HG03045 (cell line): ENCODE results near the gene SPIRE1.
"Not testable (repeated sequence)": the region's sequence is repeated elsewhere in the genome, so short reads cannot be mapped to it uniquely, and the experiment has no call there.

Experiments used
- ATAC-seq: cut with Tn5 transposase; IDR thresholded peaks from one replicate; pipeline ENCODE4 v1.9.1; 2021; ENCODE audit warnings: mild to moderate bottlenecking, moderate library complexity; ENCODE audit not compliant: unreplicated experiment

The SPIRE1 gene

GRCh38 chr18:12497296-12497695, 160.6 kb downstream of the SPIRE1 start:
- no peak for ATAC-seq

- no peak for ATAC-seq
These were observed 165.0 kb downstream of the SPIRE1 start for GRCh38 chr18:12492907-12493306.

DNA sequence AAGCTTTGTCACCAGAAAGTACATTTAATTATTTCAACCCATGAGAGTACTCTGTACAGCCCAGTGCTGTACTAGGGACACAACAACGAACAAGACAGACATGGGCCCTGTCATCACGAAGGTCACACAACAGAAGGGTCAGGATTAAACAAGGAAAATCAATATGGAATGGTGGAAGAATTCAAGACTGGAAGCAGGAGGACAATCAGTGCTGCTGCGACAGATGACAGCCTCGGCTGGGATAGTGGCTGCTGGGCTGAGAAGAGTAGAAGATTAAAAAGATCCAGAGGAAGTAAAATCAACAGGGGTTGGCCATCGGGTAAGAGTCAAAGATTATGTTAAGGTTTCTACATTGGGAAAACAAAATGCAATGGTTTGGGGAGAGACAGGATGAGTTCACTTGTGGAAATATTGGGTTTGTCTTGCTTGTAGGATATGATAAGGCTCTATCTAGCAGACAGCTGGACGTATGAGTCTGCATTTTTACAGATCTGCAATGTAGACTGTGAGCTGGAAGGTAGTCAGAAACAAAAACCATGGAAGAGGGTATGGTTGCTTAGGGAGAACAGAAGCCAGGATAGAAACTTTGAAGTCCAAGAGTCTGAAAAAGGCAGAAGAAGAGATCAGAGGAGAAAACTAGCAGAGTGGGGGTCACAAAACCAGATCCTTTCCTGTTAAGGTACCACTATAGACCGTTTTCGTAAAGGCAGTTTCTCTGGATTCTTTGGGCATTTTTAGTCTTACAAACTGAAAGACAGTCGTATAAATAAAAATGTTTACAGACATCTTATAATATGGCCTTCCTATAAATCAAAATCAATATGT, 166.1 kb downstream of the SPIRE1 start:
- no peak for ATAC-seq

GRCh38 chr18:12485479-12486105, 172.3 kb downstream of the SPIRE1 start:
- ATAC-seq: no peak

- not testable (repeated sequence) for ATAC-seq
These were observed 176.0 kb downstream of the SPIRE1 start for GRCh38 chr18:12481915-12482314.

- no peak for ATAC-seq
These were observed 177.9 kb downstream of the SPIRE1 start for GRCh38 chr18:12479982-12480381.

GRCh38 chr18:12479536-12479935, 178.4 kb downstream of the SPIRE1 start:
- no peak for ATAC-seq

GRCh38 chr18:12478269-12479047, 179.4 kb downstream of the SPIRE1 start:
- ATAC-seq: no peak

GRCh38 chr18:12477606-12478005, 180.3 kb downstream of the SPIRE1 start:
- no peak for ATAC-seq

DNA sequence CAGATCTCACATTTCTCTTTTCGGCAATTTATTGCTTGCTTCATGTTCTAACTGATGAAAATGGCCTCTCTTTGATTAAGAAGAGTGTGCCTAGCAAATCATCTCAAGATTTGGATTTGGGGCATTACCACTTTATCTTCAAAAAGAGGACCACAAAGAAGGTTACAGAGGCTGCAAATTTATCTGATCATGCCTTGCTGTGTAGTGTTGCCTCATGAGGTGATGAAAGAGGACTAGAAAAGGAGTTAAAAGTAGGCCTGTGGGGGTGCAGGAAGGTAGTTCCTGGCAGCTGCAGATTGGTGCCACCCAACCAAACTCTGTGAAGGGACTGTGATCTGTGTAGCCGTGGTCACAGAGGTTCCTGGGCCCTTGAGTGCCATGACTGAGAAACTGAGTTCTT, 181.0 kb downstream of the SPIRE1 start:
- no peak for ATAC-seq

DNA sequence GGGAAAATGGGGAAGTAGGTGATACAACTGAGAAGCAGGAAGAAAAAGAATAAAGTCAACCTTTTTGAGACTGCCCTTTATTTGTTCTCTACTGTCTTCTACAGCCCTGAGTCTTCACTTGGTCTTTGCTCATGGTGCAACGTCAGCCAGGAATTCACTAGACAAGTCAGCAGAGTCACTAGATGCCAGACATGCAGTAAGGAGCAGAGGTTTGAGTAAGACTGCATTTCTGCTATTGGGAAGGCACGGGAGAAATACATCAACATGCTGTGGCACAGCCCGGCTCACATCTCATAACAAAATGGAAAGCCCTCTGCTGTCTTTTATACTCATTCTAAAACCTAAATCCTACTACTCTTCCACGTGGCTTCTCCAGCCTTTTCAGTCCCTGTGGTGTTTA, 183.0 kb downstream of the SPIRE1 start:
- no peak for ATAC-seq

GRCh38 chr18:12474146-12474545, 183.8 kb downstream of the SPIRE1 start:
- no peak for ATAC-seq

GRCh38 chr18:12470382-12471075, 187.4 kb downstream of the SPIRE1 start:
- ATAC-seq: no peak

DNA sequence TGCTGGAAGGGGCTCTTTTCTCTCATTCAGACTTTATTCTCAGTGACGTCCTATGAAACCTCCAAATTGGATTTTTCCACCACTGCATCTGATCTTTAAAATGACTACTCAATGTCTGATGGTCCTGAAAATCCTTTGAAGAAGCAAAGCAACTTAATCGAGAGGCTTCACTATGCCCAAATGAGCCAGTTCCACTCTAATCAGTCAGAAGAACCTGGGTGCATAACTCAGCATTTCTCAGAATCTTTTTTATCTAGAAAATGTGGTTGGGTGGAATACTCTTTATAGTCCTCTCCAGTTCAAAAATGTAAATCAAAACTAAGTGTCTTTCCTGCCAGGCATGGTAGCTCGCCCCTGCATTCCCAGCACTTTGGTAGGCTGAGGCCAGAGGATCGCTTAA, 189.5 kb downstream of the SPIRE1 start:
- ATAC-seq: no peak

DNA sequence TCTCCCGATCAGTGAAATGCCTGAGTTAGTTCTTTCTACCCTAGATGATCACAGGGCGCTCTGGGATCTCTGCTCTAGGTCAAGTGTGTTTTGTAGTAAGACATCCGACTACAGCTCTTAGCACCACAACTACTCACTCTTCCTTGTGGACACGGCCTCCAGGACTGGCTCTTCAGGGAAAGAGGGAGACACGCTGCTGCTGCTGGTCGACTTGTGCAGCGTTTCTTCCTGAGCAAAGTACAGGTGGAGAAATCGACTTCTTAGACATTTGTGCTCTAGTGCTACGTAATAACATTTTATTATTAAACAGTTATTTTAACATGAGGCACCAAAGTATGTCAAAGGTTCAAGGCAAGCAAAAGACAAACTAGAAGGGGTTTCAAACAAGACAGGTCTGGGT, 193.2 kb downstream of the SPIRE1 start:
- ATAC-seq: no peak

DNA sequence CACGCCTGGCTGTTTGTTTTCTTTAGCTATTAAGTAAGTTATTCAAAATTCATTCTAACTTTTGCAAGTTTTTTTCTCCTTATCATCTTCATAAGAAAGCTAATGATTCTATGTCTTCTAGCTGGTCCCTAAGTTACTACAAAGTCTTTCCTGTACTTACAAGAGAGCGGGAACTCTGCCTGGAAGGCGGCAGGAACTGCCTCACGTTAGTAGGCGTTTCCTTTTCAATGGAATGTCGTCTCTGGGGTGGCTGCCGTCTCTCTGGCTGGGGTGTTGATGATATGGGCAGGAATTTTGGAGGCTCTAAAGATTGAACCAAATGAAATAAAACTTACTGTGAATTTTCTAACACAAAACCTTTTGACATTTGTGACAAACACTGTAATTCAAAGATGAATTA, 194.7 kb downstream of the SPIRE1 start:
- no peak for ATAC-seq

DNA sequence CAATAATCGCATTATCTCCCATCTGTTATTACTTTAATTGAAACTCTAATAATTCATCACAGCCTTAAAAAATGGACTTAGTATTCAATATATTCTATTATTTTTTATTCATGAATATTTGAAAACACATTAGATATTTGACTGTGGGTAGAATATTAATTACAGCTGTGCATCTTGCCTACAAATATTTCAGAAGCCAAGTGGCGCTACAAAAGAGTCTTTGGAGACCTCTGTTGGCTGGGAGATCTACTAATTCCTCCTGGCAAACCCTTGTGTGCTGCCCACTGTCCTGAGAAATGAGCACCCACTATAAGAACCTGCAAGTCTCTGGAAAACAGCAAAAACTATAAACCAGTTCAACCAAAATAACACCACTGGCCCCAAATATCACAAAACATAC, 195.7 kb downstream of the SPIRE1 start:
- ATAC-seq: no peak

DNA sequence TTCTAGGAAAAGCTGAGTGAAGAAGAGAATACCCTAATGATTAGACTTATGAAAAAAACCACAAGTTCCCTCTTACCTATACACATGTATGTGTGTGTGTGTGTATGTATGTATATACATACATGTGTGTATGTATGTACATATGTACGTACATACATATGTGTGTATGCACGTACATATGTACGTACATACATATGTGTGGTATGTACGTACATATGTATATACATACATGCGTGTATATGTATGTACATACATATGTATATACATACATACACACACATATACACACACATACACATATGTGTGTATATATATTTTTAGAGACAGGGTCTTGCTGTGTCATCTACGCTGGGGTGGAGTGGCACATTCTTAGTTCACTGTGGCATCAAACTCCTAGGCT, 196.6 kb downstream of the SPIRE1 start:
- no peak for ATAC-seq

DNA sequence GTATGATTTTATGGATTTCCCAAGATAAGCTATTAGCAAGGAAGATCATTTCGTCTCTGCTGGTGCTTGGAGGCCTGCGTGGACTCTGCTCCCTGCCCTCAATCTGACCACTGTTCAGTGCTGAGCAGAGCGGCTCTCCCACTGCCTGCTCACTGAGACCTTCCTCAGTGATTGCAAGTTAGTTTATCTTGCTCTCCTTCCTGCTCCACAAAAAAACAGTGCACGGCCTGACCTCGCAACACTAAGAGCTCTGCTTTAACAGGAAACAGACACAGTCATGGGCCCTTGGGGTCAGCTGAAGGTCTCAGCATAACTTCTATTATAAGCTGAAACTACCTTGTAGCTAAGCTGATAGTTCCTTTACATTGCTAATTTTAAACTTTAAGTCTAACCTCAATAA, 197.0 kb downstream of the SPIRE1 start:
- ATAC-seq: no peak

DNA sequence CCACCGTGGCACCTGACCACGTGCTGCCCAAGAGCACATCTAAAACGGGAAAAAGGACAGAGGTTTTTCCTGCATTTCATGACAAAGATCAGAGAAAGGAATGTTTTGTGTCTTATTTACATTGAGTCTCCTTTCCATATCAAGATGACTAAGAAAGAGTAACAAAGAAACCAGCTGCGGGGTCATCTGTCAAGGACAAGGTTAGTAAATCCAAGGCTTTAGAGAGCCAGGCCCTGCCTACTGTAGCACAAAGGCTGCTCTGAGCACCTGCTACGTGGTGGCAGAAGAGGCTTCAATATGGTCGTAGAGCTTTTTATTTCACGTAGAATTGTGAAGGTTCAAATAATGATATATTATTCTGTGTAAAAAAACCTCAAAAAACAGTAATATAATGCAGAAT, 199.1 kb downstream of the SPIRE1 start:
- no peak for ATAC-seq

DNA sequence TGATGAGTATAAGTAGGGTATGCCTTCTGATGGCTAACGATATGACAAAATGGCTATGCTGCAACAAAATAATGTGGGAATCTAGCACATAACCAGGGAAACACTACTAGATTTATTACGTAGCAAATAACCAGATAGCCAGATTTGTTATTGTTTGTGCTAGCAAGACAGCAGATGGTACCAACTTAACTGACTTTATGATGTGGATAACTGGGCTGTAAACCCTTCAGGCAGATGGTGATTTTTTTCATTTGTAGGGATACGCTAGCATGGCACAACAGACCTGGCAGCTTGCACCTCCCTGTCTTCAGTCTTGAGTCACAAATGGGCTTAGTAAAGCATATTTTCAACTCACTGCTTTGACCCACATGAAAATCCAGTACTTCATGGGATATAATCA, 201.5 kb downstream of the SPIRE1 start:
- no peak for ATAC-seq
